ENCODE results near the gene RBM10. TPM values are rescaled to one million over a fixed set of nuclear protein-coding genes. Genes with fewer than 3 reads are reported as not detected.

RBM10 gene
- total RNA-seq, 1 experiment from 2014 or later = 56.9 TPM

DNA sequence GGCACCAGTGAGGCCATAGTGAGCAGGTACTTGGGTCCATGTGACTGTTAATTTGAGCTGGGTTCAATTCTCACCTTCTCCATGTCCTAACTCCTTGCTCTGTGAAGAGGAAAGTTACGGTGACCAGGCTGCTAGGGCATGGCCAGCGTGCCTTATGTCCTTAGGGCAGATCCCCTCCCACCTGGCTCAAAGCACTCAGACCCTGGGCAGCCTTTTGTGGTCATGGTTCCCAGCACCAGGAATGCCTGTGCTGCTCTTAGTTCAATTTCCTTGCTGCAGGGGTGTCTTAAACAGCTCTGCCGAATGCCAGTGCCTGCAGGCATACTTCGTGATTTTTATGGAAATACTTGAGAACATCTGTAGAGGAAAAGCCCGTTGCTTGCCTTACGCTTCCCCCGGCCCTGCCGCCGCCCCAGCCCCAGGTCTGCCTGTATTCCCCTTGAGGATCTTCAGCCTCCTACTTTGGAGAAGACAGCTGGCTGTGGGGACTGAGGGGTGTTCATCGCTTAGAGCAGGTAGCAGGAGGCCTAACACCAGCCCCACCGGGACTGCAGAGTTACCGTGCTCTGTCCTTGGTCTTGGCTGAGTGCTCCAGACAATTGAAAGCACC, 70.4 kb downstream of the RBM10 start:
- ChIA-PET CTCF (no interaction called here), POLR2A (no interaction called here), RAD21 (ENCODE audit: low non-redundant PET in 1 of 2, low total read pairs in 2 of 2, uncharacterized antibody in 2 of 2, unreplicated experiment in 2 of 2) (no interaction called here)
- Histone ChIP-seq H3K36me3 (ENCODE audit: control insufficient read depth in 1 of 2, insufficient read depth in 2 of 2, low read length in 2 of 2) (peaks cover 15 to 22% of the 10 kb centered on the region in 2 experiments; a peak in 3 of 4 replicates), H3K4me2 (ENCODE audit: low read length) (no peak overlapping the region), H3K27me3 (ENCODE audit: insufficient read depth, low read length) (no peaks in the 10 kb centered on the region), H3K9ac (ENCODE audit: low read length) (no peak overlapping the region), H3K4me3 (replicated peaks in 1 of 2; ENCODE audit: low read depth in 1 of 2, low read length in 2 of 2) (no peak overlapping the region), H3K27ac (ENCODE audit: low read depth, low read length) (peak overlapping the region; percentile 3; the same call in 1 of the 2 replicates), H3K79me2 (ENCODE audit: insufficient read depth, low read length) (peaks cover 18% of the 10 kb centered on the region), H3K9me2 (ENCODE audit: insufficient read depth) (no peaks in the 10 kb centered on the region), H3K9me3 (ENCODE audit: control insufficient read depth in 1 of 2, insufficient read depth in 1 of 2, low read depth in 1 of 2, low read length in 2 of 2) (no peaks in the 10 kb centered on the region), H2AFZ (ENCODE audit: low read depth, low read length, poor library complexity, severe bottlenecking) (no peak overlapping the region), H3K4me1 (ENCODE audit: control insufficient read depth in 1 of 2, insufficient read depth in 2 of 2, low read length in 2 of 2) (peaks cover 6 to 18% of the 10 kb centered on the region in 2 experiments; a peak in 3 of 4 replicates), H4K20me1 (ENCODE audit: insufficient read depth) (no peaks in the 10 kb centered on the region)
- intact Hi-C loops (cut with micrococcal nuclease) = loop anchor here (5.0 kb wide), 1 partner anchor 97 kb away; no protein-coding TSS in a partner anchor
- DNase-seq (ENCODE audit: low read depth, low spot score) (no peak), ATAC-seq (no peak)
- TF ChIP-seq EZH2phosphoT487 (IDR thresholded peaks at IDR 0.05; ENCODE audit: borderline replicate concordance) (no peak), TCF7L2 (IDR thresholded peaks at IDR 0.05; ENCODE audit: borderline replicate concordance, extremely low read depth, insufficient read depth, insufficient read length) (no peak), CBX3 (IDR thresholded peaks at IDR 0.05; ENCODE audit: low read depth) (no peak), ELF1 (IDR thresholded peaks at IDR 0.05; ENCODE audit: borderline replicate concordance, low read depth) (no peak)
- TF ChIP-seq, protein P1, sequence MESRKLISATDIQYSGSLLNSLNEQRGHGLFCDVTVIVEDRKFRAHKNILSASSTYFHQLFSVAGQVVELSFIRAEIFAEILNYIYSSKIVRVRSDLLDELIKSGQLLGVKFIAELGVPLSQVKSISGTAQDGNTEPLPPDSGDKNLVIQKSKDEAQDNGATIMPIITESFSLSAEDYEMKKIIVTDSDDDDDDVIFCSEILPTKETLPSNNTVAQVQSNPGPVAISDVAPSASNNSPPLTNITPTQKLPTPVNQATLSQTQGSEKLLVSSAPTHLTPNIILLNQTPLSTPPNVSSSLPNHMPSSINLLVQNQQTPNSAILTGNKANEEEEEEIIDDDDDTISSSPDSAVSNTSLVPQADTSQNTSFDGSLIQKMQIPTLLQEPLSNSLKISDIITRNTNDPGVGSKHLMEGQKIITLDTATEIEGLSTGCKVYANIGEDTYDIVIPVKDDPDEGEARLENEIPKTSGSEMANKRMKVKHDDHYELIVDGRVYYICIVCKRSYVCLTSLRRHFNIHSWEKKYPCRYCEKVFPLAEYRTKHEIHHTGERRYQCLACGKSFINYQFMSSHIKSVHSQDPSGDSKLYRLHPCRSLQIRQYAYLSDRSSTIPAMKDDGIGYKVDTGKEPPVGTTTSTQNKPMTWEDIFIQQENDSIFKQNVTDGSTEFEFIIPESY (IDR thresholded peaks at IDR 0.05; ENCODE audit: extremely low read depth, insufficient replicate concordance, low read length) = no peak
- TF ChIP-seq, protein P2, sequence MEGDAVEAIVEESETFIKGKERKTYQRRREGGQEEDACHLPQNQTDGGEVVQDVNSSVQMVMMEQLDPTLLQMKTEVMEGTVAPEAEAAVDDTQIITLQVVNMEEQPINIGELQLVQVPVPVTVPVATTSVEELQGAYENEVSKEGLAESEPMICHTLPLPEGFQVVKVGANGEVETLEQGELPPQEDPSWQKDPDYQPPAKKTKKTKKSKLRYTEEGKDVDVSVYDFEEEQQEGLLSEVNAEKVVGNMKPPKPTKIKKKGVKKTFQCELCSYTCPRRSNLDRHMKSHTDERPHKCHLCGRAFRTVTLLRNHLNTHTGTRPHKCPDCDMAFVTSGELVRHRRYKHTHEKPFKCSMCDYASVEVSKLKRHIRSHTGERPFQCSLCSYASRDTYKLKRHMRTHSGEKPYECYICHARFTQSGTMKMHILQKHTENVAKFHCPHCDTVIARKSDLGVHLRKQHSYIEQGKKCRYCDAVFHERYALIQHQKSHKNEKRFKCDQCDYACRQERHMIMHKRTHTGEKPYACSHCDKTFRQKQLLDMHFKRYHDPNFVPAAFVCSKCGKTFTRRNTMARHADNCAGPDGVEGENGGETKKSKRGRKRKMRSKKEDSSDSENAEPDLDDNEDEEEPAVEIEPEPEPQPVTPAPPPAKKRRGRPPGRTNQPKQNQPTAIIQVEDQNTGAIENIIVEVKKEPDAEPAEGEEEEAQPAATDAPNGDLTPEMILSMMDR (IDR thresholded peaks at IDR 0.05 in 2 of 3, conservative IDR thresholded peaks at IDR 0.05 in 1 of 3; ENCODE audit: borderline replicate concordance in 1 of 3, insufficient read depth in 1 of 3, low read depth in 2 of 3, low read length in 2 of 3) = no peak
- no TSS peak for BruUV-seq (replicated peaks)
